Rectal smooth muscle tissue (tissue), 1 donor: ENCODE data around the gene CDADC1.

Source experiments
- H3K27ac ChIP-seq: one replicate; pipeline ENCODE4 v1.7.0; 2013; ENCODE audit warnings: low read depth, low read length, inconsistent platforms
- H3K27me3 ChIP-seq: one replicate; pipeline ENCODE4 v1.7.0; 2013; ENCODE audit warnings: low read length; ENCODE audit not compliant: control insufficient read depth, insufficient read depth
- H3K36me3 ChIP-seq: one replicate; pipeline ENCODE4 v1.7.0; 2013; ENCODE audit warnings: low read length; ENCODE audit not compliant: control insufficient read depth, insufficient read depth
- H3K4me1 ChIP-seq: one replicate; pipeline ENCODE4 v1.7.0; 2013; ENCODE audit warnings: low read length; ENCODE audit not compliant: control insufficient read depth, insufficient read depth
- H3K4me3 ChIP-seq: one replicate; pipeline ENCODE4 v1.7.0; 2013; ENCODE audit warnings: low read length
- H3K9ac ChIP-seq: one replicate; pipeline ENCODE4 v1.7.0; 2013; ENCODE audit warnings: low read length

CDADC1 gene

DNA sequence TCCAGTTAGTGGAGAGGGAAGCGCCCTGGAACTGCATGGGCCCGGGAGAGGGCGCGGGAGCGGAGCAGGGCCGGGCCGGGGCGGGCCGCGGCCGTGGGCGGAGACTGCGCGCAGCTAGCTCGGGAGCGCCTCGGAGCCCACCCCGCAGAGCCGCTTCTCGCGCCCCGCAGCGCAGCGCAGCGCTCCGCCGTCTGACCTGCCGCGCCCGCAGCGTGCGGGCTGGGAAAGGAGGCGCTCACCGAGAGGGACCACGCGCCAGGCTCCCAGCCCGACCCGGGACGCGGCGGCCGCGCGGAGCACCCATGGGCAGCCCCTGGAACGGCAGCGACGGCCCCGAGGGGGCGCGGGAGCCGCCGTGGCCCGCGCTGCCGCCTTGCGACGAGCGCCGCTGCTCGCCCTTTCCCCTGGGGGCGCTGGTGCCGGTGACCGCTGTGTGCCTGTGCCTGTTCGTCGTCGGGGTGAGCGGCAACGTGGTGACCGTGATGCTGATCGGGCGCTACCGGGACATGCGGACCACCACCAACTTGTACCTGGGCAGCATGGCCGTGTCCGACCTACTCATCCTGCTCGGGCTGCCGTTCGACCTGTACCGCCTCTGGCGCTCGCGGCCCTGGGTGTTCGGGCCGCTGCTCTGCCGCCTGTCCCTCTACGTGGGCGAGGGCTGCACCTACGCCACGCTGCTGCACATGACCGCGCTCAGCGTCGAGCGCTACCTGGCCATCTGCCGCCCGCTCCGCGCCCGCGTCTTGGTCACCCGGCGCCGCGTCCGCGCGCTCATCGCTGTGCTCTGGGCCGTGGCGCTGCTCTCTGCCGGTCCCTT, 27.5 kb upstream of the CDADC1 start, which contains the start of gene MLNR:
MLNR (plus strand) TSS at position 303 of the 820 bp plus-strand sequence; CDS start at position 303, 0 bp downstream.
- Histone ChIP-seq H3K9ac (no peak within 1 kb of the TSS), H3K27ac (no peak within 1 kb of the TSS), H3K27me3 (peaks cover 15% of the 10 kb centered on the region), H3K4me3 (peak within 1 kb of the TSS; percentile 61), H3K36me3 (no peaks in the 10 kb centered on the region), H3K4me1 (no peaks in the 10 kb centered on the region)

DNA sequence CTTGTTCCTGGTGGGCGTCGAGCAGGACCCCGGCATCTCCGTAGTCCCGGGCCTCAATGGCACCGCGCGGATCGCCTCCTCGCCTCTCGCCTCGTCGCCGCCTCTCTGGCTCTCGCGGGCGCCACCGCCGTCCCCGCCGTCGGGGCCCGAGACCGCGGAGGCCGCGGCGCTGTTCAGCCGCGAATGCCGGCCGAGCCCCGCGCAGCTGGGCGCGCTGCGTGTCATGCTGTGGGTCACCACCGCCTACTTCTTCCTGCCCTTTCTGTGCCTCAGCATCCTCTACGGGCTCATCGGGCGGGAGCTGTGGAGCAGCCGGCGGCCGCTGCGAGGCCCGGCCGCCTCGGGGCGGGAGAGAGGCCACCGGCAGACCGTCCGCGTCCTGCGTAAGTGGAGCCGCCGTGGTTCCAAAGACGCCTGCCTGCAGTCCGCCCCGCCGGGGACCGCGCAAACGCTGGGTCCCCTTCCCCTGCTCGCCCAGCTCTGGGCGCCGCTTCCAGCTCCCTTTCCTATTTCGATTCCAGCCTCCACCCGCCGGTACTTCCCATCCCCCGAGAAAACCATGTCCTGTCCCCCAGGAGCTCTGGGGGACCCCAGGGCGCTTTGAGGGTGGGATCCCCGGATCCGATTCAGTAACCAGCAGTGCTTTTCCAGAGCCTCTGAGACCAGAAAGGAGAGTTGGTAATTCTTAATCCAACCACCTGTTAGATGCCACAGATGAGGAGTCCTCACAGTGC, 26.7 kb upstream of the CDADC1 start:
- Histone ChIP-seq H3K36me3 (no peaks in the 10 kb centered on the region), H3K27me3 (peaks cover 15% of the 10 kb centered on the region), H3K4me3 (peak overlapping the region; percentile 61), H3K27ac (no peak overlapping the region), H3K4me1 (no peaks in the 10 kb centered on the region), H3K9ac (no peak overlapping the region)

DNA sequence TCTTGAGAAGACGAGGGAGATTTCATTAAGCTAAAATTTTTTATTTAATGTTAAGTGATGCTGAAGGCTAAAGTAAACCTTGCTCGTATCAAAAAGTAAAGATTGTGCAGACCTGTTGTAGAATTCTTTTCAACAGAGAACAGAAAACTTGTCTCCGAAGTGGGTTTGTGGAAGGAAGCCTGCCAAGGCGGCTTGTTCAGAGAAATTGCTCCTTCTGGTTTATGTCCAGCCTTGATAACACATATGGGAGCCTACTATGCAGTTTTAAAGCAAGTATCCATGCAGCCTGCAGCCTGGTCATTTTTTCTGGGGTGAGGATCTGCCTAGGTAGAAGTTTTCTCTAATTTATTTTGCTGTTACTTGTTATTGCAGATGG, 26.1 kb upstream of the CDADC1 start:
- Histone ChIP-seq H3K4me1 (no peaks in the 10 kb centered on the region), H3K27ac (no peak overlapping the region), H3K4me3 (no peak overlapping the region), H3K36me3 (no peaks in the 10 kb centered on the region), H3K9ac (no peak overlapping the region), H3K27me3 (peaks cover 15% of the 10 kb centered on the region)

GRCh38 chr13:49225223-49226042, 22.3 kb upstream of the CDADC1 start:
- Histone ChIP-seq H3K4me1 (no peaks in the 10 kb centered on the region), H3K27me3 (peaks cover 3% of the 10 kb centered on the region), H3K36me3 (no peaks in the 10 kb centered on the region), H3K27ac (no peak overlapping the region), H3K4me3 (no peak overlapping the region), H3K9ac (no peak overlapping the region)

DNA sequence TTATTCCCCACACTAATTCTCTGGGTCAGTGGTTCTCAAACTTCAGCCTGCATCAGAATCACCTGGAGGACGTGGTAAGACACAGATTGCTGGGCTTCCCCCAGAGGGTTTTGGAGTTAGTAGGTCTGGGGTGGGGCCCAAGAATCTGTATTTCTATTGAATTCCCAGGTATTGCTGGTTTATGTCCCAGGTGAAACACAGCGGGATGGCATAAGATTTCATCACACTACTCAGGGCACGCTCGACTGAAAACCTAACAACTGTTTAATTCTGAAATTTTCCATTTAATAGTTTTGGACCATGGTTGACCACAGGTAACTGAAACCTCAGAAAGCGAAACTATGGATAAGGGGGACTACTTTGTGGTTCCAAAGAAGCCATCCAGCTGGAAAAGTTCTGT, 21.1 kb upstream of the CDADC1 start:
- Histone ChIP-seq H3K9ac (no peak overlapping the region), H3K27me3 (no peaks in the 10 kb centered on the region), H3K36me3 (no peaks in the 10 kb centered on the region), H3K4me1 (no peaks in the 10 kb centered on the region), H3K27ac (no peak overlapping the region), H3K4me3 (no peak overlapping the region)

DNA sequence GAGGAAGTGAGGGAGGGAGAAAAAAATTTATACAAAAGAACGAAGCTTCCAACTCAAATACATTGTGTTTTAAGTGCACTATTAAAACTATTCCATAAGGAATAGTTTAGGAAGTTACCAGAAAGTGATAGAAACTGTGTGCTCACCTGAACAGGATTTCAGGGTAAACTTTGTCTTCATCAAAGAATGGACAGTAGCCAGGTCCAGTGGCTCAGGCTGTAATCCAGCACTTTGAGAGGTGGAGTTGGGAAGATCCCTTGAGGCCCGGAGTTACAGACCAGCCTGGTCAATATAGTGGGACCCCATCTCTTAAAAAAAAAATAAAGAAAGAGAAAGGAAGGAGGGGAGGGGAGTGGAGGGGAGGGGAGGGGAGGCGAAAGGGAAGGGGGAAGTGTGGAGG, 13.0 kb upstream of the CDADC1 start:
- no peaks in the 10 kb centered on the region for H3K27me3 ChIP-seq
- H3K4me1 ChIP-seq = no peaks in the 10 kb centered on the region
- no peaks in the 10 kb centered on the region for H3K36me3 ChIP-seq
- H3K4me3 ChIP-seq = no peak overlapping the region
- H3K9ac ChIP-seq = no peak overlapping the region
- no peak overlapping the region for H3K27ac ChIP-seq

DNA sequence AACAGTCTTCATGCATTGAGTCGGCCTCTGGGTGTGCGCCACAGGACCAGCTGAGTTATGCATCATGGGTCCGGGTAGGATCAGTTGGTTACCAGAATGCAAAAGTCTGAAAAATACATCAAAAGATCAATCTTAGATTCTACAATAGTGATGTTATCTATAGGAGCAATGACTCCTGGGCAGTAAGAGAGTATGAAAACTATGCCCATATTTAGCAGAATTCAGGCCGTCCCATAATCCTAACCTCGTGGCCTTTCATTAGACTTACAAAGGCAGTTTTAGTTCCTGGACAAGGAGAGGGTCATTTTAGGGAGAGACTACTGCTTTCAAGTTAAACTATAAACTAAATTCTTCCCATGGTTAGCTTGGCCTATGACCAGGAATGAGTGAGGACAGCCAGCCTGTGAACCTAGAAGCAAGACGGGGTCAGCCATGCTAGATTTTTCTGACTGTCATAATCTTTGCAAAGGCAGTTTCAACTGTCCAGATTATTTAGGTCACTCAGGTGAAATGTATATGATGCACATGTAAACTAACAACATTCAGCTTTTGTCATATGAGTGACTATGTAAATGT, 11.8 kb upstream of the CDADC1 start:
- Histone ChIP-seq H3K4me3 (no peak overlapping the region), H3K36me3 (no peaks in the 10 kb centered on the region), H3K27me3 (no peaks in the 10 kb centered on the region), H3K4me1 (no peaks in the 10 kb centered on the region), H3K9ac (no peak overlapping the region), H3K27ac (no peak overlapping the region)

DNA sequence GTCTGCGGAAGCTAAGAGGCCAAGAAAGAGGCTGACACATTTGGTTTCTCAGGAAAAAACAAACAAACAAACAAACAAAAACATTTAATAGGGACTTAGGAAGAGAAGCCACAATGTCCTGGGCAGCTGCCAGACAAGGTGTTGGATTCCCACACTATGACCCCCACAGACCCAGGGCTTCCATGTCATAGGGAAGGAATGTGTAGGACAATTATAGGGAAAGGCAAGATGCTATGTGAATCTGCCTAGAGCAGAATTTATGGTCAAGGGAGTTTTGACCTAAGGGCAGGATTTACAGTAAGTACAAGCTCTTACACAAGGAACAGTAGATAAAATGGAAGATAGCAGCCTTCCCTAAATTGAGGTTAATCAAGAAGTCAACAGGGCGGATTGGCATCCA, 9.1 kb upstream of the CDADC1 start:
- H3K4me3 ChIP-seq = no peak overlapping the region
- H3K27ac ChIP-seq = no peak overlapping the region
- no peaks in the 10 kb centered on the region for H3K4me1 ChIP-seq
- H3K27me3 ChIP-seq = no peaks in the 10 kb centered on the region
- no peak overlapping the region for H3K9ac ChIP-seq
- no peaks in the 10 kb centered on the region for H3K36me3 ChIP-seq

- Histone ChIP-seq H3K9ac (no peak overlapping the region), H3K36me3 (no peaks in the 10 kb centered on the region), H3K4me3 (no peak overlapping the region), H3K4me1 (no peaks in the 10 kb centered on the region), H3K27me3 (no peaks in the 10 kb centered on the region), H3K27ac (no peak overlapping the region)
Measured at GRCh38 chr13:49240017-49240416, 7.7 kb upstream of the CDADC1 start.

DNA sequence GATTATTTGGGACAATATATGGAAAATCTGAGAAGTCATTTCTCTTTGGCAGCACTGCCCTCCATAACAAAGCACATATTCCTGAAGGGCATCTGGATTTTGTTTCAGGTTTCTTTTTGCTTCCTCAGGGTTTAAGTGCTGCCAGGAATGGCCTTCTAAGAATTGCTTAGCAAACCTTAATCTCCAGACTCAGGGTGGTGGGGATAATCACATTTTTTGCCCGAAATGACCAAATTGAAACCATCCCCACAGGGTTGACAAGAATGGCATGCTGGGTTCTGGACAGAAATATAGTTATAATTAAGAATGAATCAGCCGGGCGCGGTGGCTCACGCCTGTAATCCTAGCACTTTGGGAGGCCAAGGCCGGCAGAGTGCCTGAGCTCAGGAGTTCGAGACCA, 6.4 kb upstream of the CDADC1 start:
- H3K36me3 ChIP-seq = no peaks in the 10 kb centered on the region
- no peaks in the 10 kb centered on the region for H3K27me3 ChIP-seq
- H3K27ac ChIP-seq = no peak overlapping the region
- H3K4me1 ChIP-seq = no peaks in the 10 kb centered on the region
- no peak overlapping the region for H3K9ac ChIP-seq
- no peak overlapping the region for H3K4me3 ChIP-seq

- Histone ChIP-seq H3K4me3 (no peak overlapping the region), H3K27me3 (no peaks in the 10 kb centered on the region), H3K9ac (no peak overlapping the region), H3K27ac (no peak overlapping the region), H3K36me3 (no peaks in the 10 kb centered on the region), H3K4me1 (peaks cover 4% of the 10 kb centered on the region)
Measured at GRCh38 chr13:49245101-49245500, 2.6 kb upstream of the CDADC1 start.
